NCI-H146 treated with DMSO at 0.1 percent for 48 hours (cell line): ENCODE results near the gene MRPL50.
A peak's percentile ranks its signal among the peaks of the same experiment; 100 is the strongest.
"Not testable (repeated sequence)": the region's sequence is repeated elsewhere in the genome, so short reads cannot be mapped to it uniquely, and the experiment has no call there.

ENCODE experiments used
- DNase-seq: peaks from one replicate; lab custom pipeline; 2025; ENCODE audit not compliant: unreplicated experiment; lab: John Stamatoyannopoulos, UW

MRPL50 gene

GRCh38 chr9:101418518-101419430 is 20.4 kb upstream of the MRPL50 start:
- DNase-seq, result no peak

- DNase-seq, result no peak
Measured at GRCh38 chr9:101417977-101418376, 19.6 kb upstream of the MRPL50 start.

GRCh38 chr9:101417389-101417788 is 19.0 kb upstream of the MRPL50 start:
- DNase-seq, result no peak

GRCh38 chr9:101415578-101415977 is 17.2 kb upstream of the MRPL50 start:
- DNase-seq, result no peak

GRCh38 chr9:101414839-101415238 is 16.4 kb upstream of the MRPL50 start:
- DNase-seq, result no peak

- no peak for DNase-seq
Measured at GRCh38 chr9:101409079-101409477, 10.7 kb upstream of the MRPL50 start.

- DNase-seq, result no peak
Measured at GRCh38 chr9:101408374-101409078, 10.1 kb upstream of the MRPL50 start.

- DNase-seq, result no peak
Measured at GRCh38 chr9:101403516-101404285, 5.3 kb upstream of the MRPL50 start.

GRCh38 chr9:101400120-101400519 is 1.7 kb upstream of the MRPL50 start:
- no peak for DNase-seq

- DNase-seq, result no peak
Measured at GRCh38 chr9:101399643-101399970, 1.2 kb upstream of the MRPL50 start.

- DNase-seq, result peak; percentile 14
Measured at GRCh38 chr9:101398930-101399642, 668 bp upstream of the MRPL50 start.

GRCh38 chr9:101397746-101398067 is 711 bp downstream of the MRPL50 start:
- peak; percentile 2 for DNase-seq

GRCh38 chr9:101394687-101395086 is 3.7 kb downstream of the MRPL50 start:
- no peak for DNase-seq

GRCh38 chr9:101393135-101393534 is 5.3 kb downstream of the MRPL50 start:
- DNase-seq, result no peak

- peak; percentile 4 for DNase-seq
Measured at GRCh38 chr9:101388507-101388993, 9.9 kb downstream of the MRPL50 start.

GRCh38 chr9:101387871-101388506 is 10.4 kb downstream of the MRPL50 start:
- DNase-seq, result peak; percentile 44

- not testable (repeated sequence) for DNase-seq
Measured at GRCh38 chr9:101384873-101385536, 13.4 kb downstream of the MRPL50 start, which contains the start of gene BAAT. Gene BAAT, minus strand, starts transcription at chr9:101385006. Its CDS starts 13,602 bp downstream, at chr9:101371404.

GRCh38 chr9:101383361-101383760 is 15.1 kb downstream of the MRPL50 start:
- no peak for DNase-seq

- DNase-seq, result no peak
Measured at GRCh38 chr9:101381833-101382342, 16.5 kb downstream of the MRPL50 start.

- no peak for DNase-seq
Measured at GRCh38 chr9:101381118-101381517, 17.3 kb downstream of the MRPL50 start.
